ENCODE results near the gene CALML3. TPM values are rescaled to one million over a fixed set of nuclear protein-coding genes. Genes with fewer than 3 reads are reported as not detected.

Gene CALML3
- total RNA-seq, 1 experiment from 2014 or later: not detected

DNA sequence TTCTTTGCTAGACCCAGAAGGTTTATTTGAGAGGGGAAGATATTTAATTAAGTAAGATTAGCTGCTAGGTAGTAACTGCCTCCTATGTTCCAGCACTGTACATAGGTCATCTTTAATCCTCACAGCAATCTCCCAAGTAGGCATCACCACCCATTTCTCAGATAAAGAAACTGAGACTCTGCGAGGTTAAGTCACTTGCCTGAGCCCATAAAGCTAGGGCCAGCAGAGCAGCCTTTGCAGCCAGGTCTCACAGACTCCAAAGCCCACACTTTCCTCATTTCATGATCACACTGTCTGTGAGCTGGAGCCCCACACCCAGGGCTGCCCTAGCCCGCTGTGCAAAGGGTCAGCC, 20.6 kb downstream of the CALML3 start:
- intact Hi-C loops (cut with micrococcal nuclease; ENCODE audit: unreplicated experiment) (no loop called here), in situ Hi-C loops (cut with HindIII; ENCODE audit: low pct_unique_long_range_greater_than_20kb, low sequenced_read_pairs) (no loop called here)
- ChIA-PET POLR2A (no interaction called here), CTCF (no interaction called here)
- Histone ChIP-seq H3K27ac (ENCODE audit: low read length) (peak overlapping the region; percentile 29), H3K9me3 (ENCODE audit: control insufficient read depth, insufficient read depth, low read depth, low read length) (peaks cover 6% of the 10 kb centered on the region; the same call in 1 of the 2 replicates), H3K4me1 (ENCODE audit: control insufficient read depth, insufficient read depth, low read length) (peaks cover 32% of the 10 kb centered on the region), H3K27me3 (ENCODE audit: control insufficient read depth, insufficient read depth, low read length) (no peaks in the 10 kb centered on the region), H3K4me3 (ENCODE audit: low read depth in 2 of 2, low read length in 2 of 2) (no peak overlapping the region), H3K36me3 (ENCODE audit: control insufficient read depth, insufficient read depth, low read length) (no peaks in the 10 kb centered on the region)
- no TSS peak for BruUV-seq (replicated peaks)
- TF ChIP-seq, protein P1, sequence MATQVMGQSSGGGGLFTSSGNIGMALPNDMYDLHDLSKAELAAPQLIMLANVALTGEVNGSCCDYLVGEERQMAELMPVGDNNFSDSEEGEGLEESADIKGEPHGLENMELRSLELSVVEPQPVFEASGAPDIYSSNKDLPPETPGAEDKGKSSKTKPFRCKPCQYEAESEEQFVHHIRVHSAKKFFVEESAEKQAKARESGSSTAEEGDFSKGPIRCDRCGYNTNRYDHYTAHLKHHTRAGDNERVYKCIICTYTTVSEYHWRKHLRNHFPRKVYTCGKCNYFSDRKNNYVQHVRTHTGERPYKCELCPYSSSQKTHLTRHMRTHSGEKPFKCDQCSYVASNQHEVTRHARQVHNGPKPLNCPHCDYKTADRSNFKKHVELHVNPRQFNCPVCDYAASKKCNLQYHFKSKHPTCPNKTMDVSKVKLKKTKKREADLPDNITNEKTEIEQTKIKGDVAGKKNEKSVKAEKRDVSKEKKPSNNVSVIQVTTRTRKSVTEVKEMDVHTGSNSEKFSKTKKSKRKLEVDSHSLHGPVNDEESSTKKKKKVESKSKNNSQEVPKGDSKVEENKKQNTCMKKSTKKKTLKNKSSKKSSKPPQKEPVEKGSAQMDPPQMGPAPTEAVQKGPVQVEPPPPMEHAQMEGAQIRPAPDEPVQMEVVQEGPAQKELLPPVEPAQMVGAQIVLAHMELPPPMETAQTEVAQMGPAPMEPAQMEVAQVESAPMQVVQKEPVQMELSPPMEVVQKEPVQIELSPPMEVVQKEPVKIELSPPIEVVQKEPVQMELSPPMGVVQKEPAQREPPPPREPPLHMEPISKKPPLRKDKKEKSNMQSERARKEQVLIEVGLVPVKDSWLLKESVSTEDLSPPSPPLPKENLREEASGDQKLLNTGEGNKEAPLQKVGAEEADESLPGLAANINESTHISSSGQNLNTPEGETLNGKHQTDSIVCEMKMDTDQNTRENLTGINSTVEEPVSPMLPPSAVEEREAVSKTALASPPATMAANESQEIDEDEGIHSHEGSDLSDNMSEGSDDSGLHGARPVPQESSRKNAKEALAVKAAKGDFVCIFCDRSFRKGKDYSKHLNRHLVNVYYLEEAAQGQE (IDR thresholded peaks at IDR 0.05; ENCODE audit: insufficient read depth in 1 of 2, low read depth in 2 of 2, low read length in 1 of 2): no peak
- TF ChIP-seq POLR2AphosphoS5 (IDR thresholded peaks at IDR 0.05; ENCODE audit: low read depth, low read length) (no peak), SIN3A (IDR thresholded peaks at IDR 0.05; ENCODE audit: borderline replicate concordance, insufficient read depth, low read depth, low read length) (no peak), TCF7L2 (IDR thresholded peaks at IDR 0.05; ENCODE audit: low read depth, low read length) (no peak)
- TF ChIP-seq, protein P2, sequence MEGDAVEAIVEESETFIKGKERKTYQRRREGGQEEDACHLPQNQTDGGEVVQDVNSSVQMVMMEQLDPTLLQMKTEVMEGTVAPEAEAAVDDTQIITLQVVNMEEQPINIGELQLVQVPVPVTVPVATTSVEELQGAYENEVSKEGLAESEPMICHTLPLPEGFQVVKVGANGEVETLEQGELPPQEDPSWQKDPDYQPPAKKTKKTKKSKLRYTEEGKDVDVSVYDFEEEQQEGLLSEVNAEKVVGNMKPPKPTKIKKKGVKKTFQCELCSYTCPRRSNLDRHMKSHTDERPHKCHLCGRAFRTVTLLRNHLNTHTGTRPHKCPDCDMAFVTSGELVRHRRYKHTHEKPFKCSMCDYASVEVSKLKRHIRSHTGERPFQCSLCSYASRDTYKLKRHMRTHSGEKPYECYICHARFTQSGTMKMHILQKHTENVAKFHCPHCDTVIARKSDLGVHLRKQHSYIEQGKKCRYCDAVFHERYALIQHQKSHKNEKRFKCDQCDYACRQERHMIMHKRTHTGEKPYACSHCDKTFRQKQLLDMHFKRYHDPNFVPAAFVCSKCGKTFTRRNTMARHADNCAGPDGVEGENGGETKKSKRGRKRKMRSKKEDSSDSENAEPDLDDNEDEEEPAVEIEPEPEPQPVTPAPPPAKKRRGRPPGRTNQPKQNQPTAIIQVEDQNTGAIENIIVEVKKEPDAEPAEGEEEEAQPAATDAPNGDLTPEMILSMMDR (IDR thresholded peaks at IDR 0.05): no peak
- DNase-seq (ENCODE audit: low read depth, low spot score) (no peak), ATAC-seq (no peak)

DNA sequence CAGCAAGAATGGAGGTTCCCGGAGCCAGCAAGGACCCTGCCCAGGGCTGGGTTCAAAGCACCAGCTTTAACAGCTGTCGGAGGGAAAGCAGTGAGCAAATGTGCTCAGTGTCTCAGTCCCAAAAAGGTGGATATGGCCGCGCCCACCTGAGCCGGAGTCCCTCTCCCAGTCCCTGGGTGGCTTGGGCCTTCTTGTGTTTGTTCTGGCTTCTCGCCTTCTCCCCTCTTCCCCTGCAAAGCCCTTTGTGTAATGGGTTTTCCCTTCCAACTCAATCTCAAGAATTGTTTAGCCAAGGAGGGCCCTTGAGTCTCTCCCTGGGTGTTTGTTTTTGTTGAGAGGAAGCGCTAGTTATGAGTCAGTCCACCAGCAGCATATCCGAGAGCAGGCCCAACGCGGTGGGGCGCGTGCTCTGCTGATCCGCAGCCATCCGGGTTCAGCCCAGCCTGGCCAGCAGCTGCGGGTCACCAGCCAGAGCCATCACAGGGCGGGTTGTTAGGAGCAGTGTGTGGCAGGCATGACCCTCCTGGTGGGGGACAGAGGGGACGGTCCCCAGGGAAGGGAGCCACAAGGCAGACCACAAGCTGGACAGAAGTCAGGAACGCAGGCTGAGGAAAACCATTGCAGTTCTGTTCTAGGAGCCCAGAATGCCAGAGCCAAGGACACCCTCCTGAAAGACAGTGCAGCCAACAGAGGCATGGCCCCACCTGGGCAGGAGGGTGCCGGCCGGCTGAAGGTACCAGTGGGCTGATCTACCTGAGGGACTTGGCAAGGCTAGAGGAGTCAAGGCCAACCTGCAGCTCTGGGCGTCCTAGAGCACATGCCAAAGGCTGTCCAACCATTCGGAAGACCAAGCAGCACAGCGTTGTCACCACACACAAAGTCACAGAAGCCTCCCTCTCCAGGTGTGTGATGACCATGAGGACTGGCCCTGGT, 21.3 kb downstream of the CALML3 start:
- POLR2A ChIA-PET: no interaction called here
- no TSS peak for BruUV-seq (replicated peaks)
- intact Hi-C loops (cut with micrococcal nuclease; ENCODE audit: unreplicated experiment): no loop called here
- Histone ChIP-seq H3K4me1 (ENCODE audit: control insufficient read depth, insufficient read depth, low read length) (peaks cover 32% of the 10 kb centered on the region), H3K27me3 (ENCODE audit: control insufficient read depth, insufficient read depth, low read length) (no peaks in the 10 kb centered on the region), H3K4me3 (ENCODE audit: low read depth in 2 of 2, low read length in 2 of 2) (no peak overlapping the region), H3K9me3 (ENCODE audit: control insufficient read depth, insufficient read depth, low read depth, low read length) (peaks cover 6% of the 10 kb centered on the region; the same call in 1 of the 2 replicates), H3K27ac (ENCODE audit: low read length) (peak overlapping the region; percentile 68), H3K36me3 (ENCODE audit: control insufficient read depth, insufficient read depth, low read length) (no peaks in the 10 kb centered on the region)
- TF ChIP-seq, protein P2 (IDR thresholded peaks at IDR 0.05): no peak
- TF ChIP-seq TCF7L2 (IDR thresholded peaks at IDR 0.05; ENCODE audit: low read depth, low read length) (no peak), POLR2AphosphoS5 (IDR thresholded peaks at IDR 0.05; ENCODE audit: low read depth, low read length) (no peak), SIN3A (IDR thresholded peaks at IDR 0.05; ENCODE audit: borderline replicate concordance, insufficient read depth, low read depth, low read length) (no peak)
- TF ChIP-seq, protein P1 (IDR thresholded peaks at IDR 0.05; ENCODE audit: insufficient read depth in 1 of 2, low read depth in 2 of 2, low read length in 1 of 2): no peak
- no peak for DNase-seq (ENCODE audit: low read depth, low spot score)
- peak; percentile 73 for ATAC-seq
- CTCF ChIA-PET: no interaction called here
- in situ Hi-C loops (cut with HindIII; ENCODE audit: low pct_unique_long_range_greater_than_20kb, low sequenced_read_pairs): no loop called here
